KMS-11 (cell line): ENCODE measurements around the gene EVL.
"Not testable (repeated sequence)": the region's sequence is repeated elsewhere in the genome, so short reads cannot be mapped to it uniquely, and the experiment has no call there.

ENCODE experiments used
- H2AFZ ChIP-seq: fragments of 200-600 bp; sonication (generic); 2 replicates; pipeline ENCODE4 v1.6.1; 2016; ENCODE audit warnings: antibody characterized with exemption, mixed run types, low read depth
- H3K27ac ChIP-seq: fragments of 200-600 bp; sonication (generic); 2 replicates; pipeline ENCODE4 v1.6.1; 2016; ENCODE audit warnings: mild to moderate bottlenecking, mixed run types
- H3K27me3 ChIP-seq: fragments of 200-600 bp; sonication (generic); 2 replicates; pipeline ENCODE4 v1.6.1; 2017; ENCODE audit warnings: mild to moderate bottlenecking, low read depth, mixed run types, moderate library complexity; ENCODE audit not compliant: insufficient read depth
- H3K36me3 ChIP-seq: fragments of 200-600 bp; sonication (generic); 2 replicates; pipeline ENCODE4 v1.6.1; 2017; ENCODE audit warnings: mild to moderate bottlenecking, mixed run types; ENCODE audit not compliant: insufficient read depth
- H3K4me1 ChIP-seq: fragments of 200-600 bp; sonication (generic); 2 replicates; pipeline ENCODE4 v1.6.1; 2016; ENCODE audit warnings: mild to moderate bottlenecking, low read depth, mixed run types; ENCODE audit not compliant: poor library complexity, severe bottlenecking
- H3K4me2 ChIP-seq: fragments of 200-600 bp; sonication (generic); 2 replicates; pipeline ENCODE4 v1.7.0; 2016; ENCODE audit warnings: mild to moderate bottlenecking, mixed run types
- H3K4me3 ChIP-seq: fragments of 200-600 bp; sonication (generic); IDR thresholded peaks from 2 replicates; pipeline ENCODE4 v1.6.1; 2017; ENCODE audit warnings: low read depth, low read length, mixed read lengths; ENCODE audit not compliant: insufficient read depth
- H3K79me2 ChIP-seq: fragments of 200-600 bp; sonication (generic); 2 replicates; pipeline ENCODE4 v1.6.1; 2016; ENCODE audit warnings: low read depth, mixed run types; ENCODE audit not compliant: insufficient read depth
- H3K9ac ChIP-seq: fragments of 200-600 bp; sonication (generic); 2 replicates; pipeline ENCODE4 v1.6.1; 2016; ENCODE audit warnings: mild to moderate bottlenecking, mixed run types
- H4K20me1 ChIP-seq: fragments of 200-600 bp; sonication (generic); 2 replicates; pipeline ENCODE4 v1.6.1; 2016; ENCODE audit warnings: mild to moderate bottlenecking, mixed run types; ENCODE audit not compliant: insufficient read depth
- TF ChIP-seq, protein P1 (sequence below): fragments of 200-600 bp; sonication (generic); conservative IDR thresholded peaks from 2 replicates; pipeline ENCODE4 v1.6.1; 2017; ENCODE audit warnings: low read depth, mild to moderate bottlenecking, antibody characterized with exemption, low read length, moderate library complexity, mixed read lengths

EVL gene

GRCh38 chr14:100063314-100063941 is 1.8 kb upstream of the EVL start:
- H3K27ac ChIP-seq = no peak overlapping the region
- H3K27me3 ChIP-seq = no peaks in the 10 kb centered on the region
- peaks cover 31% of the 10 kb centered on the region for H3K4me1 ChIP-seq
- H3K4me3 ChIP-seq = no peak overlapping the region
- TF ChIP-seq, protein P1, sequence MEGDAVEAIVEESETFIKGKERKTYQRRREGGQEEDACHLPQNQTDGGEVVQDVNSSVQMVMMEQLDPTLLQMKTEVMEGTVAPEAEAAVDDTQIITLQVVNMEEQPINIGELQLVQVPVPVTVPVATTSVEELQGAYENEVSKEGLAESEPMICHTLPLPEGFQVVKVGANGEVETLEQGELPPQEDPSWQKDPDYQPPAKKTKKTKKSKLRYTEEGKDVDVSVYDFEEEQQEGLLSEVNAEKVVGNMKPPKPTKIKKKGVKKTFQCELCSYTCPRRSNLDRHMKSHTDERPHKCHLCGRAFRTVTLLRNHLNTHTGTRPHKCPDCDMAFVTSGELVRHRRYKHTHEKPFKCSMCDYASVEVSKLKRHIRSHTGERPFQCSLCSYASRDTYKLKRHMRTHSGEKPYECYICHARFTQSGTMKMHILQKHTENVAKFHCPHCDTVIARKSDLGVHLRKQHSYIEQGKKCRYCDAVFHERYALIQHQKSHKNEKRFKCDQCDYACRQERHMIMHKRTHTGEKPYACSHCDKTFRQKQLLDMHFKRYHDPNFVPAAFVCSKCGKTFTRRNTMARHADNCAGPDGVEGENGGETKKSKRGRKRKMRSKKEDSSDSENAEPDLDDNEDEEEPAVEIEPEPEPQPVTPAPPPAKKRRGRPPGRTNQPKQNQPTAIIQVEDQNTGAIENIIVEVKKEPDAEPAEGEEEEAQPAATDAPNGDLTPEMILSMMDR = no peak
- H4K20me1 ChIP-seq = no peaks in the 10 kb centered on the region
- H3K79me2 ChIP-seq = no peaks in the 10 kb centered on the region
- H2AFZ ChIP-seq = no peak overlapping the region
- H3K4me2 ChIP-seq = no peak overlapping the region
- H3K36me3 ChIP-seq = no peaks in the 10 kb centered on the region
- no peak overlapping the region for H3K9ac ChIP-seq

DNA sequence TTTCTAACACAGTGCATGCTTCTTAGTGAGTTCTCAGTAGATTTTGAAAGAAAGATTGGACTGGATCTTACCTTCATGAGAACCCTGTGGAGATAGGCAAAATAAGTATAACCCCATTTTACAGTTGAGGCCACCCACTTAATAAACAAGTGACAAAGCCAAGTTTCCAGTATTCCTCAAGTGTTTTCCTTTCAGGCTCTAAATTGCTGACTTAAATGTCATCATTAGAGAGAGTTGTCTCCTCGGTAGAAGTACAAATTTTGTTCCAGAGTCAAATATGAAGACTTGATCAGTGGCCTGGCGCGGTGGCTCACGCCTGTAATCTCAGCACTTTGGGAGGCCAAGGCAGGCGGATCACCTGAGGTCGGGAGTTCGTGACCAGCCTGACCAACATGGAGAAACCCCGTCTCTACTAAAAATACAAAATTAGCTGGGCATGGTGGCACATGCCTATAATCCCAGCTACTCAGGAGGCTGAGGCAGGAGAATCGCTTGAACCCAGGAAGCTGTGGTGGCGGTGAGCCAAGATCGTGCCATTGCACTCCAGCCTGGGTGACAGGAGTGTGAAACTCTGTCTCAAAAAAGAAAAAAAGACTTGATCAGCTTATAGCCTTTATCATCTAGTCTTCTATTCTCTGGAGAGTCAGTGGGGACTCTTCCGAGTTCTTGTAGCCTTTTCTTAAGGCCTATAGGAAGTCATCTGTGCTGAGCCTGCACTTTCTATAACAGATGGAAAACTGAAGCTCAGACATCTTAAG is 708 bp upstream of the EVL start:
- H3K27me3 ChIP-seq, H2AFZ ChIP-seq, H3K79me2 ChIP-seq, H3K36me3 ChIP-seq, H4K20me1 ChIP-seq, H3K4me3 ChIP-seq, H3K27ac ChIP-seq, H3K9ac ChIP-seq: not testable (repeated sequence)
- Histone ChIP-seq H3K4me2 (peak overlapping the region; percentile 11; the same call in 1 of the 2 replicates), H3K4me1 (peaks cover 20% of the 10 kb centered on the region)

DNA sequence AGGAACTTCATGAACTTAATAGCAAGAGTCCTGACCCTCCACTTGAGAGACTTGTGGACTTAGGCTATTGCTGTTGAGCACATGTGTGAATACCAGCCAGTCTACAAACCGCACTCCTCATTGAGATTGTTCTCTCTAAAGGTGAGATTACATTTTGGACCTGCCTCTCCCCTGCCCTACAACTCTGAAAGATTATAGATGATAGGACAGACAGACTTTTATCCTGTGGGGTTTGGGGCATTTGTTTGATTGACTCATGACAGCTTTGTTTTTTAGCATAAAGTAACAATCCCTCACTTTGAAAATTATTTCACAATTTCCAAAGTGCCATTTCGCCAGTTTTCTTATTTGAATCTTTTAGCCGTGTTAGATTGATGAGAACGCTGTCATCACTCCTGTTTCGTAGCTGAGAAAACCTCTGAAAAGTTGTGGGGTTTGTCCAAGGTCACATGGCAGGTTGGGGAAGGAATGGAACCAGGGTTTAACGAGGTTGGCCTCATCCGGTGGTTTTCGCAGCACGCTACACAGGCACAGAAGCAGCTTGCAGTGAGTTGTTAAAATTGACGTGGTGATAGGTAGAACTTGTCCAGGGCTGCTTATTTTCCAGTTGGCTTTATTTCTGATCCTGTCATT is 836 bp downstream of the EVL start:
- Histone ChIP-seq H2AFZ (no peak overlapping the region), H3K36me3 (no peaks in the 10 kb centered on the region), H3K27me3 (no peaks in the 10 kb centered on the region), H3K9ac (no peak overlapping the region), H3K4me1 (peaks cover 20% of the 10 kb centered on the region), H3K27ac (no peak overlapping the region), H3K79me2 (no peaks in the 10 kb centered on the region), H4K20me1 (no peaks in the 10 kb centered on the region), H3K4me3 (no peak overlapping the region), H3K4me2 (no peak overlapping the region)
- TF ChIP-seq, protein P1 = no peak

- Histone ChIP-seq H3K27me3 (no peaks in the 10 kb centered on the region), H3K79me2 (no peaks in the 10 kb centered on the region), H3K4me3 (no peak overlapping the region), H3K4me2 (no peak overlapping the region), H3K27ac (no peak overlapping the region), H3K36me3 (no peaks in the 10 kb centered on the region), H4K20me1 (no peaks in the 10 kb centered on the region), H3K9ac (no peak overlapping the region), H2AFZ (no peak overlapping the region), H3K4me1 (peaks cover 20% of the 10 kb centered on the region)
- TF ChIP-seq, protein P1 = no peak
Observed at GRCh38 chr14:100066962-100067361, 1.7 kb downstream of the EVL start.

- TF ChIP-seq, protein P1 = no peak
- H3K79me2 ChIP-seq = no peaks in the 10 kb centered on the region
- no peaks in the 10 kb centered on the region for H4K20me1 ChIP-seq
- no peak overlapping the region for H3K9ac ChIP-seq
- no peak overlapping the region for H3K4me2 ChIP-seq
- H3K4me3 ChIP-seq = no peak overlapping the region
- peaks cover 20% of the 10 kb centered on the region for H3K4me1 ChIP-seq
- no peaks in the 10 kb centered on the region for H3K36me3 ChIP-seq
- H2AFZ ChIP-seq = no peak overlapping the region
- H3K27me3 ChIP-seq = no peaks in the 10 kb centered on the region
- H3K27ac ChIP-seq = no peak overlapping the region
Observed at GRCh38 chr14:100067481-100067880, 2.3 kb downstream of the EVL start.
